ENCODE data around the gene MGAT4A.

Gene MGAT4A

GRCh38 chr2:98650998-98651397 lies 79.9 kb downstream of the MGAT4A start:
- no peak for DNase-seq

- no peak for DNase-seq
Observed at GRCh38 chr2:98649992-98650375, 80.9 kb downstream of the MGAT4A start.

- peak; percentile 88 for DNase-seq
Observed at GRCh38 chr2:98649135-98649991, 81.6 kb downstream of the MGAT4A start.

GRCh38 chr2:98648451-98648850 lies 82.5 kb downstream of the MGAT4A start:
- no peak for DNase-seq

GRCh38 chr2:98647636-98648035 lies 83.3 kb downstream of the MGAT4A start:
- DNase-seq, result no peak

GRCh38 chr2:98643496-98644100 lies 87.3 kb downstream of the MGAT4A start:
- DNase-seq, result no peak

GRCh38 chr2:98637401-98638147 lies 93.4 kb downstream of the MGAT4A start:
- DNase-seq, result peak; percentile 62

- peak; percentile 69 for DNase-seq
Observed at GRCh38 chr2:98634406-98635092, 96.4 kb downstream of the MGAT4A start.

- DNase-seq, result no peak
Observed at GRCh38 chr2:98632351-98632750, 98.6 kb downstream of the MGAT4A start.

- DNase-seq, result no peak
Observed at GRCh38 chr2:98623657-98624056, 107.3 kb downstream of the MGAT4A start.

- no peak for DNase-seq
Observed at GRCh38 chr2:98617149-98617548, 113.8 kb downstream of the MGAT4A start.

GRCh38 chr2:98615481-98615880 lies 115.5 kb downstream of the MGAT4A start:
- DNase-seq, result no peak

- DNase-seq, result no peak
Observed at GRCh38 chr2:98614024-98614739, 116.8 kb downstream of the MGAT4A start.

- no peak for DNase-seq
Observed at GRCh38 chr2:98608962-98609604, 121.8 kb downstream of the MGAT4A start.

GRCh38 chr2:98608116-98608961 lies 122.6 kb downstream of the MGAT4A start, which contains the start of the genes COA5 and UNC50:
TSS of gene COA5 (minus strand) at chr2:98608512. CDS start at chr2:98608405, 107 bp downstream.
TSS of gene UNC50 (plus strand) at chr2:98608589. CDS start at chr2:98609760, 1,171 bp downstream.
- peak; percentile 94 for DNase-seq

- no peak for DNase-seq
Observed at GRCh38 chr2:98607741-98608115, 123.2 kb downstream of the MGAT4A start.

- no peak for DNase-seq
Observed at GRCh38 chr2:98607104-98607503, 123.8 kb downstream of the MGAT4A start.

GRCh38 chr2:98606431-98606830 lies 124.5 kb downstream of the MGAT4A start:
- DNase-seq, result no peak

- DNase-seq, result no peak
Observed at GRCh38 chr2:98605076-98605475, 125.9 kb downstream of the MGAT4A start.

GRCh38 chr2:98604547-98604946 lies 126.4 kb downstream of the MGAT4A start:
- no peak for DNase-seq
